ENCODE measurements around the gene NCKAP5L.

Gene NCKAP5L

DNA sequence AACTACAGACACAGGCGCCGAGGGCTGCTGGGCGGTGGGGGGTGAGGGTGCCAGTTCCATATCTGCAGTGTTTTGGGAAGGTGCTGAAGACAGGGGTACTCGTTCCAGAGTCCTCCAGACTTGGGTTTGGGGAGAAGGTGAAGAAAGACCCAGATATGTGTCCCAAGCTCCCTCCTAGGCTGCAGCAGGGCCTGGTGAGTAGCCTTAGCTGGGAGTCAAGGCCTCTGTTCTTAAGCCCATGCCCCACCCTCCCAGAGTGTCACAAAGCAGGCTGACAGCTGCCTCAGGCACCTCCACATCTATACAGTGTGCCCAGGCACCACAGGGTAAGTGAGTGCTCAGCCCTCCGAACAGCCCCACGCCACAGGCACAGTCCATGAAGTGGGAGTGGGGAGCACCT lies 4.3 kb downstream of the NCKAP5L start:
- no peak for DNase-seq

DNA sequence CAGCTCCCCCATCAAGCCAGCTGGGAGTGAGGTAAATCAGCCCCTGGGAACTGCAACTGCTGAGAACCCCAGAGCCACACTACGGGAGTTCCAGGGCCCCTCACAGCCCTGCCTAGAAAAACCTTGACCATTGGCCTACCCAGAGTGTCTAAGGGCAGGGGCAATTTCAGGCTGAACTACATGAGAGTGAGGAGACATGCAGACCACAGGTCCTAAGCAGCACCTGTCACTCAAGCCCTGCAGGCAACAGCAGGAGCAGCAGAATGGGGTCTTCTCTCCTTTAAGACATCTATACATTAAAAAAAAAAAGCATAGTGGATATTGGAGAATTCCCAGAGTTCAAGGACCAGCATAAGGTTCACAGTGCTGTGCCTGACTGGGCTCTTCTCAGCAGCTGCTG lies 4.9 kb downstream of the NCKAP5L start:
- DNase-seq: no peak

DNA sequence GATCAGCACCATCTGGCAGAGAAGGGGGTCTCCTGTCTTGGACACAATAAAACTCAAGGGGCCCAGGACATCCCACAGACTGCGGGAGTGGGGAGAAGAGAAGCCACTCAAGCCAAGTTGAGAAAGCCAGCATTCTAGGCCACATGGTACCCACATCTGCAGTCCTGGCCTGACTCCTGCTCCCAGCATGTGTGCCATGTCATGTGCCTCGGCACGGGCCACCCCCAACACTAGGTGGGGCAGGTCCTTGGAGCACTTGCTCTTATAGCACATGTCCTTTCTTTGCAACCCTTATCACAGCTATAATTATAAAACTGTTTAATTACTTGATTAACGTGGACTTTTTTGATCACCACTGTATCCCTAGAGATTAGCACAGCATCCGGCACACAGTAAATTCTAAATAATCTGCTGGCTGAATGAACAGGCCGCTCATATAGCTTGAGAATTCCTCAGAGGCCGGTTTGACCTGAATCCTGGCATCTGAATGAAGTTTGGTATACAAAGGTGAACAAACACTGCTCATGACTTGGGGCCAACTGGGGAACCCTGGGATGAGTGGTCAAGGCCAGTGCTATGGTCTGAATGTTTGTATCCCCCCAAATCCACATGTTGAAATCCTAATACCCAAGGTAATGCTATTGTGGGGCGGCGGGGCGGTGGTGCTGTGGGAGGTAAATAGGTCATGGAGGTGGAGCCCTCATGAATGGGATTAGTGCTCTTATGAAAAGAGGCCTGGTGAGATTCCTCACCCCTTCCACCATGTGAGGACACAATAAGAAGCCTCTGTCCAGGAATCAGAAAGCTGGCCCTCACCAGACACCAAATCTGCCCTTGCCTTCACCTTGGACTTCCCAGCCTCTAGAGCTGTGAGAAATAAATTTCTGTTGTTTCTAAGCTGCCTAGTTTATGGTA lies 6.6 kb downstream of the NCKAP5L start:
- no peak for DNase-seq

DNA sequence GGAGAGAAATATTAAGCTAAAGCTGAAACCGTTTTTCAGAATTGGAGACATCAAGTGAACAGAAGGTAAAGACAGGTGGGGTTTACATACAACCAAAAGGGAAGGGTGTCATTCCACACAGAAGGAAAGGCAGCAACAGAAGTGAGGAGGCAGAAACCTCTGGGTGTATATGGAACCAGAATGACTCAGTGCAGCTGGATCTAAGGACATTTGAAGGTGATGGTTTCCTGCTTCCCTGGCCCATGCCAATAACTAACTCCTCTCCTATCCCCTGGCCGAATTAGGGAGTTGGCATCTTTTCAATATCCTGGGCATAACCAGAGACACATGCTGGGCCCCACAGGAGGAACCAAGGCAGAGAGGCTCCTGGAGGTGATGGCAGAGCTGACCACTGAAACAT lies 8.4 kb downstream of the NCKAP5L start:
- DNase-seq: no peak

DNA sequence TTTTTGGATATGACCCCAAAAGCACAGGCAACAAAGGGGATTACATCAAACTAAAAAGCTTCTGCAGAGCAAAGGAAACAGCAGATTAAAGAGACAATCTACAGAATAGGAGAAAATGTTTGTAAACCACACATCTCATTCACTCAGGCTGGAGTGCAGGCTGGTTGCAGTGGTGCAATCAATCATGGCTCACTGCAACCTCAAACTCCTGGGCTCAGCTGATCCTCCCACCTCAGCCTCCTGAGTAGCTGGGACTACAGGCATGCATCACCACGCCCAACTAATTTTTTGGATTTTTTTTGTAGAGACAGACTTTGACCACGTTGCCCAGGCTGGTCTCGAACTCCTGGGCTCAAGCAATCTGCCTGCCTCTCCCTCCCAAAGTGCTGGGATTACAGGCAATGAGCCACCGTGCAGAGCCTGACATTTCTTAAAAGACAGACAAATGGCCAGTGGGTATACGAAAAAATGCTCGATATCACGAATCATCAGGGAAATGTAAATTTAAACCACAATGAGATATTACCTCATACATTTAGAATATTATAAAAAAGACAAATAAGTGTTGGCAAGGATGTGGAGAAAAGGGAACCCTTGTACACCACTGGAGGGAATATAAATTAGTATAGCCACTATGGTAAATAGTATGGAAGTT lies 9.8 kb downstream of the NCKAP5L start:
- DNase-seq: no peak

DNA sequence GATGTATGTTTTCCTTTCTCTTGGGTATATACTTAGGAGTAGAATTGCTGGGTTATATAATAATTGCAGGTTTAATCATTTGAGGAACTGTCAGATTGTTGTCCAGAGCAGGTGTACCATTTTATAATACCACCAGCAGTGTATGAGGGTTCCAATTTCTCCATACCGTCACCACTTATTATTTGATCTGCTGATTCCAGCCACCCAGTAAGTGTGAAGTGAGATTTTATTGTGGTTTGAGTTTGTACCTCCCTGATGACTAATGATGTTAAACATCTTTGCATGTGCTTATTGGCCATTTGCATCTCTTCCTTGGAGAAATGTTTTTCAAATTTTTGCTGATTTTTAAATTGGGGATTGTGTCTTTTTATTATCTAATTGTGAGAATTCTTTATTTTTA lies 15.1 kb downstream of the NCKAP5L start:
- no peak for DNase-seq

DNA sequence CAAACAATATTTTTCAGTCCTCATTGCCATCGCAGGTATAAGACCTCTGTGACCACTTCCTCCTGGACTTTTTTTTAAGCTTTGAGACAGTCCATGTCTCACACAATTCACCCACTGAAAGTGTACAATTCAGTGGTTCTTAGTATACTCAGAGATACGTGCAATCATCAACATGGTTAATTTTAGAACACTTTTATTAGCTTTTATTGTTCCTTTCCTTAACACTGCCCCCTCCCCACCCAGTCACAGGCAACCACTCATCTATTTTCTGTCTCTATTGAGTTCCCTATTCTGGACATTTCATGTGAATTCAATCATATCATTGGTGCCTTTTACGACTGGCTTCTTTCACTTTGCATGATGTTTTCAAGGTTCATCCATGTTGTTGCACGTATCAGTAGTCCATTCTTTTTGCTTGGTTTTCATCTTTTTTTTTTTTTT lies 16.2 kb downstream of the NCKAP5L start:
- DNase-seq: no peak

DNA sequence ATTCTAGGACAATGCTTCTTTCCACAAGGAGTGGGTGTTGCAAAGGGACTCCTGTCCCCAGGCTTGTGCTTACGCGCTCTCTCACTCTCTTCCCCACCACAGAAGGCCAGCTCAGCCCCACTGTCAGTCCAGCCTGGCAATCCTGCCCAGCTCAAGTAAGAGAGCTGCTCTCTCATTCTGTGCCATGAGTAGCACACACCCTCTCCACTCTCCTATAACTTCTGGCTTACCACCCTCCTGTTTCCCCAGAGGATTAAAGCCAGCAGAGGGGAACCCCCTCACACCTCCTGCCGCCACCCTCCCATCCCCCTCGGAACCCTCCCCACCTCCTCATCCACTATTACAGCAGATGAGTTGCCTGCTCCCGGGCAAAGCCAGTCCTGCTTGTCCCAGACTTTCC lies 17.1 kb downstream of the NCKAP5L start:
- no peak for DNase-seq

DNA sequence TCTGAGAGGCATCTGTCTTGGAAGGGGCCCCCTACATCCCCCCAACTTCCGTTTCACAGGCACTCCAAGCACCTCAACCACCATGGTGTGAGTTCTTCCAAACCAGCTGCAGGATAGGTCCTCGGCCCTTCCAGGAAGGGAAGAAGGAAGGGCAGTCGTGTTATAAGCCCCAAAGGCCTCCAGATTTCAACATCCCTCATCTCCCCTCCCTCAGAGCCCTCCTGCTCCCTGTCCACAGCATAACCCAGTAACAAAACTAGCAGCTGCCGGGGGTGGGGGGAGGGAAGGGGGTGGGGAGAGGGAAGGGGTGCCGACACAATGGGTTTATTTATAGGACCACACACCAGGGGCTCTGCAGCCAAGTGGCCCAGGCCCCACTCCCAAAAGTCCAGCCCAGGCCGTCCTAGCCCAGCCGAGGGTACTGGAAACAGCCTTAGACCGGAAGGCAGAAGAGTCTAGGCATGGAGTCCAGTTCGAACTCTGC lies 18.3 kb downstream of the NCKAP5L start:
- no peak for DNase-seq

DNA sequence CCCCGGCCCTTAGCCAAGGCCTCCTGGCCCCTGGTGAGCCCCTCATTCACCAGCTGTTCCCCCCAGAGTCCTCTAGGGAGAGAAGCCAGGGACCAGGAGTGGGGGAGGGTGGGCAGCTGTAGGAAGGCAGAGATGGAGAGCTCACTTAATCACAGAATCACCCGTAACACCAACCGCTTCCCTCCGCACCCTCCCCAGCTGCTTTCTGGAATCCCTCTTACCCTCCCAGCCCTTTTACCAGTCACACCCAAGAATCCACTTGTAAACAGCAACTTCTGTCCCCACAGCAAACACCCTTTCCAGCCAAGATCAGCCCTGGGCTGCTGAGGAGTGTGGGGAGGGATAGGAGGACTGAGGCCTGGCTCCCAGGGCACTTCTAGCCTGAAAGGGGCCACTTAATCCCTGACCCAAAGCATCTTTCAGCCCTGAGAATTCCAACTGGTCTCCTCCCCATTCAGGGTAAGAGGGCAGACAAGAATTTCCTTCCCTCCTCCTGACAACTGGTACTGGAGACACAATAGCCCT lies 18.8 kb downstream of the NCKAP5L start:
- no peak for DNase-seq

DNA sequence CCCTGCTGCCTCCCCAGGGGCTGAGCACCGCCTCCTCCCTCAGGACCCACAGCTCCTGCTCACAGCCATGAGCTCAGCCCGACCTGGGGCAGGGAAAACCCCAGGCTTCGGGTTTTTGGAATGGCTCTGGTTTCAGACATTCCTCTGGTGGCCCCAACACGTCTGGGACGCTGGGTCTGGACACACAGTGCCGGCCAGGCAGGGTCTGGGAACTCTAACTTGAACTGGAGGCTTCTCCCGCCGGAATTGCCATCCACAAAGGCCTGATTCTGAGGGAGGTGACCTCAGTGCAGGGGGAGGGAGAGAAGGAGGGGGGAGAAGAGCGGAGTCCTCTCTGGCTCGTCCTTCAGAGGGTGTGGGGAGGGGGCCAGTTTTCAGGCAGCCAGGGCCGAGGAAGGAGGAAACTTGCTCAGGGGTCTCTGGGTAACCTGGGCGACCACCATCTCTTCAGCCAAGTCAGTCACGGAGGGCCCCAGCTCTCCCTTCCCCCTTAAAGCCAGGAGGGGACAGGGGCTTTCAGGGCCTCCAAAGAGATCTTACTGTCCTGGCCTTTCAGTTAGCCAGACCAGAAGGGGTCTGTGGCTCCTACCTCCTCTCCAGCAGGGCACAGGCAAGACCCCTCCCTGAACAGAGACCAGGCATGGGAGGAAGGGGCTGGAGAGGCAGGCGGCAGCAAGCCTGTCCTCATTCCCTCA lies 19.4 kb downstream of the NCKAP5L start:
- no peak for DNase-seq

DNA sequence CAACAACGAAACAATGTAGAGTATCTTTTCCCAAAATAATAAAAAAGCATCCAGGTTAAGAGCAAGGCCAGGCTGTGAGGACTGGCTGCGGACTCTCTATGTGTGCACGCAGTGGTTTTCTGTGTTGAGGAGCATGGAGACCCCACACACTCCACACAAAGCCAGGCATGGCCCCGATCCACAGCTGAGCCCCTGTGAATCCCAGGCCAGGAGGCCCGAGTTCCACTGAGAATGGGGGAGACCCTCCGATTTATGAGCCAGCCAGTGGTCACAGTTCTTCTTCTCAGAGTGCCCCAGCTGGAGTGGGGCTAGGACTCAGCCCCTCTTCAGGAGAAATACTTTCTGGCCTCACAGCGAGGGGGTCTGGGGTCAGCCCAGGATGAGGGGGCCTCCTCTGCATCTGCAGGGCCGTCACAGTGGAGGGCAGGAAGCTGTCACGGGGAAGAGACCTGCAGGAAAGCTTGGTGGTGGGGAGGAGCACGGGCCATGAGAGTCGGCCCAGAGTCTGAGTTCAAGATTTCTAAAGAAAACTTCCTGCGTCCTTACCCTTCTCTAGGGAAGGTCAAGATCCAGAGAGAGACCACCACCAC lies 20.1 kb downstream of the NCKAP5L start:
- DNase-seq: no peak

DNA sequence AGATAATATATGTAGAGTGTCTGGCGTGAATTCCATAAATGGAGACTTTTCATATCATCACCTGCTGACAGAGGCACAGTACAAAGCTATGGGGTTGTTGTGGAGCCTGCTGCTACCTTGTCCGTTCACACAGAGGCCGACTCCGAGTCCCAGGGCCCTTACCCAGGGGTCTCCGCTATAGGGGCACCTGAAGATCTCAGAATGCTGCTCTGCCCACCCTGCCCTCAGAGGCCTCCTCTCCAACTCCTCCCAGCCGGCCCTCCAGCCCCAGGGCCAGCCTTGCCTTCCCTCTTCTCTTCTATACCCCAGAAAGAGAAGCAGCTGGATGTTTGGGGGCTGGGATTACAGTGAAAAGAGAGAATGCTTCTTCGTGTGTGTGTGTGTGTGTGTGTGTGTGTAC lies 21.3 kb downstream of the NCKAP5L start:
- DNase-seq: no peak

DNA sequence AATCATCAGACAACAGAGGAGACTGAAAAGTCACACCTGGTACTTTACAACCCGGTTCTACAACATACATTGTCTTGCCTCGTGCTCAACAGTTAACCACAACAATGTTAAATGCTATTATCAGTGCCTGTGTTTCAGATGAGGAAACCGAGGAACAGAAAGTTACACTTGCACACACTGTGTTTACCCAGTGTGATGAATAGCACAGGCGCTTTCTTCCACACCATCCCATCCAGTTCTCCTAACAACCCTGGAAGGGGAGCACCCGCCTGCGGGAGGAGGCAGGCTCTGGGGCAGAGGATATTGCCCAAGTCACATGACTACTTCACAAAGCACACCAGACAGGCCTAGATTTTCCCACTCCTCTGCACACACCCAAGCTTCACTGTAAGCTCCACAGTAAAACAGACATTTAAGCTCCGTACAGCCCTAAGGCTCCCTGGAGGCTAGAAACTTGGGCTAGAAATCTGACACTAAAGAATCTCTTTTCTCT lies 21.8 kb downstream of the NCKAP5L start:
- no peak for DNase-seq

DNA sequence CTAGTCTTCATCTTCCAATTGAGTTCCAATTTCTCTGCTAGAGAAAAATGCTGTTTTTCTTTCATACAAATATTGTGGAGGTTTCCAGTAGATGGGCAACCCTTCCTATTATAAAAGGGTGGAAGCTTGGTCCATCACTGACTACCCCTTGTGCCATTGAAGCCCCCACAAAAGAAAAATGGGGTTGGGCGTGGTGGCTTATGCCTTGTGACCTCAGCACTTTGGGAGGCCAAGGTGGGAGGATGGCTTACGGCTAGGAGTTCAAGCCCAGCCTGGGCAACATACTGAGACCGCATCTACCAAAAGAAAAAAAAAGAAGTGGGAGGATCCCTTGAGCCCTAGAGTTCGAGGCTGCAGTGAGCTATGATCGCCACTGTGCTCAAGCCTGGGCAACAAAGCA lies 22.8 kb downstream of the NCKAP5L start:
- DNase-seq: no peak

DNA sequence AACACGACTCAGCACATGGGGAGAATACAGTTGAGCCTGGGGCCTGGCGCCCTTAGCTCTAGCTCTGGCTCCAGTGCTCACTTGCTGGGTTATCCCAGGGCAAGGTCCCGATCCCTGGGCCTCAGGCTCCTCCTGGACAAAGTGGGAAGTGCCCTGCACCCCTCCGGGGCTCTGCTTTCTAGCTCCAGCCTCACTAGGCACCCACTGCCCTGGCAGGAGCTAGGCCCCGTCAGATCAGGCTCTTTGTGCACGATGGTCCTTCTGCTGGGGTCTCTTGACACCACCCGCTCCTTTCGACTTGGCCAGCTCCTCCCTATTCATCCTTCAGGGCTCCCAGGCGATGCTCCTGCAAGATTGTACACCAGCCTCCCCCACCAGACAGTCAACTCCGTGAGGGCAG lies 23.4 kb downstream of the NCKAP5L start:
- DNase-seq: no peak

DNA sequence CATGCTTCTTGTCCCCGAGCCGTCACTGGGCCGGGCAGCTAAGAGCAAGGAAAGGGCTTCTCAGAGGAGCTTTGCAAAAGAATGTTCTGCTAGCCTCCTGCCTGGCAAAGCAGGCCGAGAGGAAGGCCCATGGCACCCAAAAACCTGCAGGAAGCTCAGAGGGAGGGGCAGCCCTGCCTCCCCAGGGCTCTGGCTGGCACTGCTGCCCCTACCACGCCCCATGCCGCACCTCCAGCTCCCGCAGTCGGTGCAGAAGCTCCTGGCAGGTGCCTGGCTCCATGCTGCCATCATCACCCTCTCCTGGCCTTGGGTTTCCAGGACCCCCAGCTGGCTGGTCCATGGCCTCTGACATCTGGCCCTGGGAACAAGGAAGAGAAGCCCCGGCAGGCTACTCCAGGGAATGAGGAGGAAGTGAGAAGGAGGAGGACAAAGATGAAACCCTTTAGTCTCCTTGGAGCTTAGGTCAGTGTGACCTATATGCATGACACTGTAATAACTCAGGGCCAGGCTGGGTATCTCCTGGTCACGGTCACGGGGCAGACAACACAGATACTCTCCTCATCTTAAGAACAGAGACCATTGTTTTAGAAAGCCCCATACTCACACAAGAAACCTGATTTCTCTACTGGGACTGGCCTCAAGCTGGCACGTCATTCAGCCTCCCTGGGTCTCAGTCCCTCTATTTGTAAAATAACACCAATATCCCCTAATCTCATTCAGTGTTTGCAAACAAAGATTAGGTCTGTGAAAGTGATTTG lies 24.3 kb downstream of the NCKAP5L start:
- DNase-seq: no peak

DNA sequence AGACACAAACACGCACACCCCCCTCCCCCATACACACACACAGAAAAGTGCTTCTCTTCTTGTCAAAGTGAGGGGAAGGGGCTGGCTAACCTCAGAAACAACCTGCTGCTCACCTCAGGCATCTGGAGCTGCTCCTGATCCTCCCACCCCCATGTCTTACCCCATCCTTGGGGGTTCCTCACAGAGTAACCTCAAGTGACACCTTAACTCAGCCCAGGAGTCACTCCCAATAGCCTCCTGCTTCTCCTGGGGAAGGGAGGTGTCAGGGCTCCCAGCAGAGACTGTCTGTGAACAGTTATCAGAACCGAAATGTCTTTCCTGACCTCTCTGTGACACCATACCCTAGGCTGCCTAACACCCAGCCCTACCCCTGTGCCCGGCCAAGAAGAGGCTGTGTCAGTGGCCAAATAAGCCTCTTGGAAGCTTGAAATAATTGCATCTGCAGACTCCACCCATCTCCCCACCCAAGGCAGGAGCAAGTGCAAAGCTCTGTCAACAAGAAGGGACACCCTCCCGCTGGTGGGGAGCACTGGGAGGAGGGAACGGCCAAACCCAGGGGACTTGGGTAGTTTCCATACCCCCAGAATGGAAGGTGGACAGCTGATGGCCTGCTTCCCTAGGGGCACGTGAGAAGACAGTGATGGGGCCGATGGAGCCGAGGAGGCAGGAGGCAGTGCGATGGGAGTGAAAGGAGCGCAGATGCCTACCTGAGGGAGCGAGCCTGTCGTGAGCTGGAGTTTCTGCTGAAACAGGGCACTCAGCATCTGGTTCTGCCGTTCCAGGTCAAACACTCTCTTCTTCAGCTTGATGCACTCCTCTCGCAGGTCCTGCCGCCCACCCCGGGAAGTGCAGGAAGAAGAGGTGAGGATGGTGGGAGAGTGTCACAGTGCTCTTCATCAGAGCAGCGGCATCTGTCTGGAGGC lies 26.8 kb downstream of the NCKAP5L start:
- DNase-seq: no peak

DNA sequence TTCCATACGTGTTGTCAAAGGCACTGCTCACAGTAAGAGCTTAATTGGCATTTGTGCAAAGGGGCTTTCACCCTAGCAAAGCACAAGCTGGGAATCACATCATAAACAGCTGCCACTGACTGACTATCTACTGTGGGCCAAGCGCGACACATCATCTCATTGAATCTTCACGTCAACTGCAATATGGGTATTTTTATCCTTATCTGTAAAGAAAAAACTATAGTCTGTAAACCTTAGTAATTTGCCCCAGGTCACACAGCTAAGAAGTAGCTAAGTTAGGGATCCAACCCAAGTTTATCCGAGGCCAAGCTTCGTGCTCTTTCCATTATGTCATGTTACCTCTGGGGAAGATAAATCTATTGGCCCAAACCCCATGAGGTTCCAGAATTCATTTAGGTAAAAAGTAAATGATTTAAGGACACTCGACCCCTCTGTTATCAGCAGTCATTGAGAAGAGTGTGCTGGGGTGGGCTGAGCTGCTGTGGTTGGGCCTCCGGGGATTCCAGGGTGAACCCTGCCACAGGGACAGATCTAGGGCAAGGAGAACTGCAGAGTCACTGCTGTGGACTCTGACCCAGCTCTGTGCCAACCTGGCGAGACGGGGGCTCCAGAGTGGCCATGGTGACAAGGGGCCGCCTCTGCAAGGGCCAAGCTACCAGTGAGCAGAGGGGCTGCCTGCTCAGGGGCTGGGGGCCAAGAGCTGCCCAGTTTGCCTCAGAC lies 27.6 kb downstream of the NCKAP5L start:
- DNase-seq: no peak

DNA sequence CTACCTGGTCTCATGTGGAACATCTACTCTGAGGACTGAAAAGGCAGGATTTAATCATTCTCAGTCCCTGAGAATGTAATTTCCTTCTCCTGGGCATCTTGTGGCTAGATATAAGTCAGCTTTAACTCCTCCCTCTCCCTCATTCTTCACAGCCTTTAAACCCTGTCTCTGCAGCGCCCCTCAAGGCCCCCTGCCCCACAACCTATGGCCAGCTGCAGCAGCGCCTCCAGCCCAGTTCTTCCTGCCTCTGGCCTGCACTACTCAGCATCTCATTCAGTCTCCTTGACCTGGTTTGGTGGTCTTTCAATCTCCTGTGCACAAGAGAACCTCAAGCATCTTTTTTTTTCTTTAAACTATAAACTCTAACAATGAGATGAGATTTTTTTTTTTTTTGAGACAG lies 29.3 kb downstream of the NCKAP5L start:
- no peak for DNase-seq
